ENCODE results near the gene SCRN2.

Gene SCRN2

DNA sequence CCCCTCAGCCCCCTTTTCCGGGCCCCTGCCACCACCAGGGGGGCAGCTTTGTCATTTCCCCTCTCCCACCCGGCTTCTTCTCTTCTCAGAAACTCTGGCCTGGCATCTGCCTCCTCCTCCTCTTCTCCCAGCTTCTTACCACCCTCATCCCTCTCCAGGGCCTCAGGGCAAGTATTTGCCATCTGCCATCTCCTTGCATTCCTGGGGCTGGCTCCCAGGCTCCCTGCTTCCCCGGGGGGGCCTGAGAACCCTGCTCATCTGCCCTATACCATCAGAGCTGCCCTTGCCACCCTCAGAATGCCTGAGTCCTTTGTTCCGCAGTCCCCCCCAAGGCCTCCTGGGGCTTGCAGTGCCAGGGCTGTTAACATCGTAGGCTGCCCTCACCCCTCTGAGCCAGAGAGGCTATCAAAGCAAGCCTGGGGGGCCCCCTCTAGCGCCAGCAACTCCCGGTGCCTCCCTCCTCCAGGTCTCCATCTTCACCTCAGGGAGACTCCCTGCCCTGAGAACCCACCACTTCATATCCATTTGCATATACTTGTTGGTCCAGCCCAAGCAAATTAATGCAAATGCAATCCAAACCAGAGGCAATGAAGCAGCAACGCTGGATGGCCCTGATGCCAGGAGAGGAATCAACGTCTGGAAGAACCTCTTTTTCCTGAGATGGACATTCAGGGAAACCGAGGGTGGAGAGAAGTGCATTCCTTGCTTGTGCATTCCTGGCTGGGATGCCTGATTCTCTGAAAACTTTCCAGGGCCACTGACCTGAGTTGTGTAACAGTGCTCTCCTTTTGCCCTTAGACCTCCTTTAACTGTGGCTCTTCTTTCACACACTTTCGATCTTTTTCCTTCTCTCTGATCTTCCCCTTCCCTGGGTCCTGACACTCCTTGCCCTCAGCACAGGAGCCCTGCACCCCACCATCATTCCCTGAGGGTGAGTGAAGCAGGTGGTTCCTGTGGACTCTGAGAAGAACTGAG is 34.2 kb upstream of the SCRN2 start:
- Histone ChIP-seq H3K36me3 (ENCODE audit: low read depth) (no peaks in the 10 kb centered on the region), H3K27ac (ENCODE audit: poor library complexity, severe bottlenecking) (no peak overlapping the region), H3K27me3 (ENCODE audit: insufficient read depth, poor library complexity, severe bottlenecking) (no peaks in the 10 kb centered on the region), H3K4me1 (ENCODE audit: insufficient read depth, poor library complexity, severe bottlenecking) (peaks cover 6% of the 10 kb centered on the region), H3K9me3 (ENCODE audit: severe bottlenecking) (no peaks in the 10 kb centered on the region), H3K4me3 (ENCODE audit: severe bottlenecking) (no peak overlapping the region)
- TF ChIP-seq, protein P1, sequence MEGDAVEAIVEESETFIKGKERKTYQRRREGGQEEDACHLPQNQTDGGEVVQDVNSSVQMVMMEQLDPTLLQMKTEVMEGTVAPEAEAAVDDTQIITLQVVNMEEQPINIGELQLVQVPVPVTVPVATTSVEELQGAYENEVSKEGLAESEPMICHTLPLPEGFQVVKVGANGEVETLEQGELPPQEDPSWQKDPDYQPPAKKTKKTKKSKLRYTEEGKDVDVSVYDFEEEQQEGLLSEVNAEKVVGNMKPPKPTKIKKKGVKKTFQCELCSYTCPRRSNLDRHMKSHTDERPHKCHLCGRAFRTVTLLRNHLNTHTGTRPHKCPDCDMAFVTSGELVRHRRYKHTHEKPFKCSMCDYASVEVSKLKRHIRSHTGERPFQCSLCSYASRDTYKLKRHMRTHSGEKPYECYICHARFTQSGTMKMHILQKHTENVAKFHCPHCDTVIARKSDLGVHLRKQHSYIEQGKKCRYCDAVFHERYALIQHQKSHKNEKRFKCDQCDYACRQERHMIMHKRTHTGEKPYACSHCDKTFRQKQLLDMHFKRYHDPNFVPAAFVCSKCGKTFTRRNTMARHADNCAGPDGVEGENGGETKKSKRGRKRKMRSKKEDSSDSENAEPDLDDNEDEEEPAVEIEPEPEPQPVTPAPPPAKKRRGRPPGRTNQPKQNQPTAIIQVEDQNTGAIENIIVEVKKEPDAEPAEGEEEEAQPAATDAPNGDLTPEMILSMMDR (IDR thresholded peaks at IDR 0.05; ENCODE audit: poor library complexity, severe bottlenecking) = no peak
- ATAC-seq (ENCODE audit: low read depth) = no peak
- DNase-seq (ENCODE audit: low spot score) = no peak

DNA sequence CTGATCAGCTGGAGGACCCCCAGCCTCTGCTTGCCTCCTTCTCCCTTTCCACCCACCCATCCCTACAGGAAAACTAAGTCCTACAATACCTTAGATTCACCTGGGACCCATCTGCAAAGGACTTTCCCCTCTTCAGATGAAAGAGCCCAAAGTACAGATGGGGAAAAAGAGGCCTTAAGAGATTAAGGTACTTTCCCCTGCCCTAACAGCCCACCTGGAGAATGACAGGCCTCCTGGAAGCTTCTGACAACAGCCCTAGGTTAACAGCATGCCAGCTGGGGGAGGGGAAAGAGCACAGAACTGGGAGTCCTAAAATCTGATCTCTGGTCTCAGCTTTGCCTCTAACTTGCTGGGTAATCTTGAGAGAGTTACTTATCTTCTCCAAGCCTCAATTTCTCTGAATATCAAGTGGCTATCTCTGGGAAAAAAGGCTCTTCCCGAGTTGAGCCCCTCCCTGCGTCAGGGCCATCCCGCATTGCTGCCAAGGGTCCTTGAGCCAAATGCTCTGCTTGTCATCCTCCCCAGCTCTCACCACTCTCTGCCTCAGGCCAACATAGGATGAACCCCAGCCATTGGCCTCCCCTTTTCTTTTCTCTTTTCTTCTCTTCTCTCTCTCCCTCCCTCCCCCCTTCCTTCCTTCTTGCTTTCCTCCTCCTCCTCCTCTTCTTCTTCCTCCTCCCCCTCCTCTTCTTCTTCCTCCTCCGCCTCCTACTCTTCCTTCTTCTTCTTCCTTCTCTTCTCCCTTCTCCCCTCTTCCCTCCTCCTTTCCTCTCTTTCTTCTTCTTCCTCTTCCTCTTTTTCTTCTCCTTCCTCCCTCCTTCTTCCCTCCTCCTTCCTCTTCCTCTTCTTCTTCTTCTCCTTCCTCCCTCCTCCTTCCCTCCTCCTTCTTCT is 32.4 kb upstream of the SCRN2 start:
- TF ChIP-seq, protein P1 (IDR thresholded peaks at IDR 0.05; ENCODE audit: poor library complexity, severe bottlenecking) = no peak
- H3K36me3 ChIP-seq (ENCODE audit: low read depth) = no peaks in the 10 kb centered on the region
- no peak for DNase-seq (ENCODE audit: low spot score)
- H3K27me3 ChIP-seq (ENCODE audit: insufficient read depth, poor library complexity, severe bottlenecking) = no peaks in the 10 kb centered on the region
- H3K4me1 ChIP-seq (ENCODE audit: insufficient read depth, poor library complexity, severe bottlenecking) = peaks cover 6% of the 10 kb centered on the region
- H3K27ac ChIP-seq (ENCODE audit: poor library complexity, severe bottlenecking) = no peak overlapping the region
- H3K4me3 ChIP-seq (ENCODE audit: severe bottlenecking) = no peak overlapping the region
- H3K9me3 ChIP-seq (ENCODE audit: severe bottlenecking) = no peaks in the 10 kb centered on the region
- no peak for ATAC-seq (ENCODE audit: low read depth)

DNA sequence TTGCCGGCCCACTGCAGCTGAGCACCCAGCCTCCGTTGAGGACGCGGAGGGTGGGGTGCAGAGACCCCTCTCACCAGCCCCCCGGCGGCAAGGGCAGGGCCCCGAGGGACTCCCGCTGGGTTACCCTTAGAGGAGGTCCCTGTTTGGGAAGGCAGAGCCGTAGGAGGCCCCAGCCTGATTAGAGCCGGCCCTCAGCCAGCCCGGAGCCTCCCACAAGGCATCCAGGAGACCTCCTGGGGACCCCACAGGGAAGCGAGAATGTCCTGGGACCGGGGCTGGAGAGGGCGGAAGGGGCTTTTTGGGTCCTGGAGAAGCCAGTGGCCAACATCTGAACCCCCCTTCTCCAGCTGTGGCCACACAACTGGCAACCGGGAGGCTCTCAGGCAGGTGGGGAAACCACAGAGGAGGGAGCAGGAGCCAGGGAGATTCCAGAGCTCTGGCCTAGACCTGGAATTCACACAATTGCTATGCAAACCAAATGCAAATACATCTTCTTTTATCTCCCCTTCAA is 31.6 kb upstream of the SCRN2 start:
- H3K4me1 ChIP-seq (ENCODE audit: insufficient read depth, poor library complexity, severe bottlenecking) = peaks cover 6% of the 10 kb centered on the region
- DNase-seq (ENCODE audit: low spot score) (no peak), ATAC-seq (ENCODE audit: low read depth) (peak; percentile 35; the same call in 2 of the 3 replicates)
- H3K27me3 ChIP-seq (ENCODE audit: insufficient read depth, poor library complexity, severe bottlenecking) = no peaks in the 10 kb centered on the region
- H3K9me3 ChIP-seq (ENCODE audit: severe bottlenecking) = no peaks in the 10 kb centered on the region
- no peaks in the 10 kb centered on the region for H3K36me3 ChIP-seq (ENCODE audit: low read depth)
- no peak overlapping the region for H3K27ac ChIP-seq (ENCODE audit: poor library complexity, severe bottlenecking)
- no peak overlapping the region for H3K4me3 ChIP-seq (ENCODE audit: severe bottlenecking)
- TF ChIP-seq, protein P1 (IDR thresholded peaks at IDR 0.05; ENCODE audit: poor library complexity, severe bottlenecking) = no peak

DNA sequence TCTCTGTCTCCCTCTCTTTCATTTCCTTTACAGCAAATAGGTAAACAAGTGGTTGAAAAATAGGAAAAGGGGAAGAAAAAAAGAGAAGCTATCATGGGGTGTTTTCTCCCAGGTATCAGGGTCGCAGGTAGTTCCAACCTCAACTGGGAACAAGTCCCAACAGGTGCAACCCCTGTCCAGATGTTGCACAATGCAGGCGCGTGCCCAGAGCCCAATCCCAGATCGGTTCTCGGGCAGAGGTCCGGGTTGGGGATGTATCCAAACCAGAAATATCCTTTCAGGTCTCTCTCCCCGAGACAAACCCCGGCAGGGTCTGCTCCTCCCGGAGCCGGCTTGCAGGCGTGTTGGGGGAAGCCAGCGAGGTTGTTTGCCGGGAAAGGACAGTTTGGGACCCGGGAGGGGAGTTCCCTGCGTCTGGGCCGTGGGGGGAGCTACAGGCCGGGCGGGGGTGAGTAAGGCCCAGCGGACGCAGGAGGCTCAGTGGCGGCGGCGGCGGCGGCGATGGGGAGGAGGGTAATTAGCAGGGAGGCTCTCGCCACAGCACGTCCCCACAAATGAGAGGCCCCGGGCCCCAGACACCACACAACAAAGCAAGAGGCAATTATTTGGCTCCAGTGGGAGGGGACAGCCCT is 31.1 kb upstream of the SCRN2 start:
- TF ChIP-seq, protein P1 (IDR thresholded peaks at IDR 0.05; ENCODE audit: poor library complexity, severe bottlenecking) = no peak
- H3K9me3 ChIP-seq (ENCODE audit: severe bottlenecking) = no peaks in the 10 kb centered on the region
- H3K36me3 ChIP-seq (ENCODE audit: low read depth) = no peaks in the 10 kb centered on the region
- DNase-seq (ENCODE audit: low spot score) = no peak
- H3K27ac ChIP-seq (ENCODE audit: poor library complexity, severe bottlenecking) = no peak overlapping the region
- H3K27me3 ChIP-seq (ENCODE audit: insufficient read depth, poor library complexity, severe bottlenecking) = no peaks in the 10 kb centered on the region
- ATAC-seq (ENCODE audit: low read depth) = no peak
- H3K4me1 ChIP-seq (ENCODE audit: insufficient read depth, poor library complexity, severe bottlenecking) = peaks cover 6% of the 10 kb centered on the region
- no peak overlapping the region for H3K4me3 ChIP-seq (ENCODE audit: severe bottlenecking)
